Endothelial cell of umbilical vein (primary cell): ENCODE measurements around the gene DIPK1C. TPM values are rescaled to one million over a fixed set of nuclear protein-coding genes. Genes with fewer than 3 reads are reported as not detected.

ENCODE experiments used
- BruUV-seq: library from RNA; stranded (reverse); fragments of 400-500 nt; replicated peaks from 2 replicates; lab custom pipeline; 2021; lab: Mats Ljungman, UMichigan
- CTCF ChIA-PET: fragments of 300-600, 350-600 bp; sonication (Branson Sonifier 250); formaldehyde crosslinking; loops from one replicate; lab custom pipeline; 2021; ENCODE audit warnings: antibody characterized with exemption, inconsistent platforms; lab: Charles Lee
- POLR2A ChIA-PET: fragments of 300-600, 350-600 bp; sonication (Branson Sonifier 250); formaldehyde crosslinking; loops from one replicate; lab custom pipeline; 2021; ENCODE audit warnings: antibody characterized with exemption, inconsistent platforms; lab: Charles Lee
- DNase-seq: peaks from one replicate; pipeline ENCODE4 v3.0.0-alpha.2; 2011; ENCODE audit warnings: low read depth, low spot score
- FAIRE-seq: peaks from 2 replicates; lab custom pipeline; 2011; peaks lifted over from hg19 to GRCh38; lab: Jason Lieb, UNC
- H2AFZ ChIP-seq: 2 replicates; pipeline ENCODE4 v1.6.0; 2012; ENCODE audit warnings: low read depth, low read length, control low read depth, inconsistent platforms
- H3K27ac ChIP-seq: 2 replicates; pipeline ENCODE4 v1.5.1; 2011; ENCODE audit warnings: low read depth, mild to moderate bottlenecking, control low read depth, low read length, moderate library complexity; ENCODE audit not compliant: insufficient read depth
- H3K27me3 ChIP-seq, 2 experiments: 2 replicates each; pipeline versions ENCODE4 v1.6.0 to v1.6.1; 2011; ENCODE audit warnings: low read length in 2 of 2, mixed read lengths in 1 of 2; ENCODE audit not compliant: control insufficient read depth in 2 of 2, insufficient read depth in 2 of 2
- H3K36me3 ChIP-seq, 2 experiments: 2 replicates in 1 of 2; 3 replicates in 1 of 2; pipeline ENCODE4 v1.5.1; 2011; ENCODE audit warnings: low read length in 2 of 2, mild to moderate bottlenecking in 1 of 2, moderate library complexity in 1 of 2; ENCODE audit not compliant: control insufficient read depth in 2 of 2, insufficient read depth in 2 of 2; ENCODE audit errors: extremely low read depth in 1 of 2
- H3K4me1 ChIP-seq: 3 replicates; pipeline ENCODE4 v1.5.1; 2011; ENCODE audit warnings: mild to moderate bottlenecking, low read length; ENCODE audit not compliant: control insufficient read depth, insufficient read depth; ENCODE audit errors: extremely low read depth
- H3K4me2 ChIP-seq: 2 replicates; pipeline ENCODE4 v1.6.1; 2011; ENCODE audit warnings: low read length, control low read depth, mixed read lengths; ENCODE audit not compliant: insufficient read depth
- H3K4me3 ChIP-seq, 3 experiments: fragments of 200-600 bp in 1 of 3; sonication (generic), shearing (Covaris generic) in 1 of 3; replicated peaks in 1 of 3; 2 replicates each; pipeline ENCODE4 v1.5.1; 2011 to 2016; ENCODE audit warnings: control low read depth in 3 of 3, low read length in 3 of 3, mild to moderate bottlenecking in 2 of 3, inconsistent platforms in 1 of 3, low read depth in 1 of 3, moderate library complexity in 1 of 3; ENCODE audit not compliant: insufficient read depth in 1 of 3
- H3K79me2 ChIP-seq: 2 replicates; pipeline ENCODE4 v1.6.0; 2012; ENCODE audit warnings: low read length, inconsistent platforms; ENCODE audit not compliant: control insufficient read depth, insufficient read depth
- H3K9ac ChIP-seq: replicated peaks from 2 replicates; pipeline ENCODE3; 2011; ENCODE audit warnings: low read length, control low read depth; ENCODE audit not compliant: insufficient read depth; ENCODE audit errors: extremely low read depth
- H3K9me1 ChIP-seq: replicated peaks from 3 replicates; pipeline ENCODE4 v1.6.0; 2011; ENCODE audit warnings: mild to moderate bottlenecking, low read length; ENCODE audit not compliant: control insufficient read depth, insufficient read depth; ENCODE audit errors: extremely low read depth
- H3K9me3 ChIP-seq: replicated peaks from 2 replicates; pipeline ENCODE4 v1.5.1; 2012; ENCODE audit warnings: low read length, inconsistent platforms; ENCODE audit not compliant: control insufficient read depth, insufficient read depth
- H4K20me1 ChIP-seq: replicated peaks from 2 replicates; pipeline ENCODE3; 2011; ENCODE audit warnings: mild to moderate bottlenecking, low read length; ENCODE audit not compliant: control insufficient read depth, insufficient read depth; ENCODE audit errors: extremely low read depth
- EZH2 ChIP-seq: IDR thresholded peaks from 2 replicates; pipeline ENCODE4 v1.6.1; 2012; ENCODE audit warnings: borderline replicate concordance, low read depth, mild to moderate bottlenecking, moderate library complexity, low read length, inconsistent platforms; ENCODE audit not compliant: severe bottlenecking
- FOS ChIP-seq: IDR thresholded peaks from 2 replicates; pipeline ENCODE4 v1.6.1; 2011; ENCODE audit warnings: mild to moderate bottlenecking, low read length, moderate library complexity, borderline replicate concordance; ENCODE audit not compliant: insufficient read depth
- GATA2 ChIP-seq: IDR thresholded peaks from 2 replicates; pipeline ENCODE4 v1.7.0; 2011; ENCODE audit warnings: low read depth, mild to moderate bottlenecking, moderate library complexity, mixed read lengths, low read length; ENCODE audit not compliant: insufficient read length, insufficient read depth
- JUN ChIP-seq: IDR thresholded peaks from 2 replicates; pipeline ENCODE4 v1.6.1; 2011; ENCODE audit warnings: borderline replicate concordance, low read depth; ENCODE audit not compliant: insufficient read length, insufficient read depth
- MYC ChIP-seq: IDR thresholded peaks from one replicate; pipeline ENCODE4 v1.6.1; 2011; ENCODE audit warnings: mild to moderate bottlenecking, low read depth, low read length
- POLR2A ChIP-seq: IDR thresholded peaks from 2 replicates; pipeline ENCODE4 v1.6.1; 2012; ENCODE audit warnings: low read depth, mild to moderate bottlenecking, control low read depth, low read length
- POLR2AphosphoS5 ChIP-seq: IDR thresholded peaks from 2 replicates; pipeline ENCODE4 v1.6.1; 2012; ENCODE audit warnings: low read depth, mild to moderate bottlenecking, control low read depth, low read length, moderate library complexity; ENCODE audit not compliant: insufficient read depth
- dilution Hi-C: fragments of 300-500 bp; cut with MboI; formaldehyde crosslinking; loops from one replicate; pipeline ENCODE4 v1.15.0; 2019; ENCODE audit warnings: low sequenced_read_pairs; ENCODE audit not compliant: extremely low pct_ligation_motif_present
- intact Hi-C: fragments of 100-400 bp; cut with micrococcal nuclease; formaldehyde crosslinking; loops from one replicate; pipeline ENCODE4 v1.10.0; 2022
- polyA plus RNA-seq, 4 experiments: library from polyadenylated mRNA; depleted of rRNA in 3 of 4; stranded (reverse) in 3 of 4; unstranded in 1 of 4; fragments of >200 nt; gene quantifications; 2 replicates each; pipeline versions ENCODE4 v1.2.1 to v1.2.3, GENCODE V29; 2011 to 2012; ENCODE audit warnings: missing spikeins in 1 of 4
- total RNA-seq: library from RNA; stranded (reverse); gene quantifications from 2 replicates; pipeline ENCODE4 v1.2.3, GENCODE V29; 2021
- TF ChIP-seq, protein P1 (sequence below): IDR thresholded peaks from 2 replicates; pipeline ENCODE4 v1.6.1; 2011; ENCODE audit not compliant: insufficient read depth, insufficient read length
- TF ChIP-seq, protein P2 (sequence below), 2 donors: IDR thresholded peaks; 1 replicate in 1 of 2; 2 replicates in 1 of 2; pipeline ENCODE4 v1.5.1; 2011; ENCODE audit warnings: low read length in 2 of 2, mild to moderate bottlenecking in 2 of 2, moderate library complexity in 2 of 2, control low read depth in 1 of 2, inconsistent platforms in 1 of 2, low read depth in 1 of 2; ENCODE audit not compliant: insufficient read depth in 1 of 2; ENCODE audit errors: extremely low read depth in 1 of 2

DIPK1C gene
- total and polyA plus RNA-seq, 2 donors (not counting 3 experiments of a cell fraction or from before 2014, with no cell fraction given) = not detected

DNA sequence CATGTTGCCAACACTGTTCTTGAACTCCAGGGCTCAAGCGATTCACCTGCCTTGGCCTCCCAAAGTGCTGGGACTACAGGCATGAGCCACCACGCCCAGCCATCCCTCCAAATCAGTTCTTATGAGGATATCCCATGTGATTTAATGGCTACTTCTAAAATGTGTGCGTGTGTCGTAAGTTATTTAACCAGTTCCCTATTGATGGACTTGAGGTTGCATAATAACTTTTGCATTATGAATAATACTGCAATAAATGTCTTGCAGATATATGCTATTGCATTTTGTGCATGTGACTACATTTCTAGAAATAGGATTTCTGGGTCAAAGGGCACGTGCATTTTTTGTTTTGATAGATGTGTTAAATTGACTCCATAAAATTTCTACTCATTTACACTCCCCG lies 19.0 kb downstream of the DIPK1C start:
- H3K79me2 ChIP-seq = no peaks in the 10 kb centered on the region
- H3K27me3 ChIP-seq = no peaks in the 10 kb centered on the region
- H3K9me3 ChIP-seq = no peaks in the 10 kb centered on the region
- POLR2A ChIA-PET = no interaction called here
- H4K20me1 ChIP-seq = no peaks in the 10 kb centered on the region
- no peak overlapping the region for H3K27ac ChIP-seq
- no peaks in the 10 kb centered on the region for H3K9me1 ChIP-seq
- no peaks in the 10 kb centered on the region for H3K36me3 ChIP-seq
- H3K9ac ChIP-seq = no peak overlapping the region
- no peak overlapping the region for H3K4me2 ChIP-seq
- DNase-seq (no peak), FAIRE-seq (no peak)
- TF ChIP-seq, protein P1, sequence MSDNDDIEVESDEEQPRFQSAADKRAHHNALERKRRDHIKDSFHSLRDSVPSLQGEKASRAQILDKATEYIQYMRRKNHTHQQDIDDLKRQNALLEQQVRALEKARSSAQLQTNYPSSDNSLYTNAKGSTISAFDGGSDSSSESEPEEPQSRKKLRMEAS = no peak
- TF ChIP-seq JUN (no peak), FOS (no peak)
- dilution Hi-C loops (no loop called here), intact Hi-C loops (no loop called here)
- no peak overlapping the region for H2AFZ ChIP-seq
- CTCF ChIA-PET = no interaction called here
- H3K4me1 ChIP-seq = no peaks in the 10 kb centered on the region
- no TSS peak for BruUV-seq
- no peak overlapping the region for H3K4me3 ChIP-seq

DNA sequence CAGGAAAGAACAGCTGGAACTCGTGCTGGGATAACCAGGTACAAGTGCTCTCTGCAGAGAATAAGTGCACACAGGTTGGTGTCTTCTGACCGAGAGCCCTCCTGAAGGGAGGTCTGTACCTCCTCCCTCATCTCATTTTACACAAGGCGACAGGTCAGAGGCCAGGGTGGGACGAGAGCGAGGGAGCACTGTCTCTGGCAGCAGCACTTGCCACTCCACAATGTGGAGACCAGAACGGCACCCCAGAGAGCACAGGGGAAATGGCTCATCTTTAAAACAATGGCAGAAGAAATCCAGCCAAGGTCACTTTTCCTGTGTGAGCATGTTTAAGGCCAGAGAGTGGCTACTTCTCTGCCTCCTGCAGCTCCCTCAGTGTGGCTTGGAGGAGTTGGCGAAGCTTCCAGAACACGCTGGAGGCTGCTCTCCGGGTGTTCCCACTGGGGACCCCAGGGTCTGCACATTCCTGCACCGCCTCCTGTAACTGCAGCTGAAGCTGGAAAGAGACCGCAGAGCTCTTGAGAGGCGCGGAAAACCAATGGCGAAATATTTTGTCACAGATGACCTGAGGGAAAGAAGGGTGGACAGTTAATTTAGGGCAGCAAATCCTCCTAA lies 20.8 kb downstream of the DIPK1C start:
- H3K9me1 ChIP-seq = no peaks in the 10 kb centered on the region
- no peak overlapping the region for H3K4me3 ChIP-seq
- dilution Hi-C loops (no loop called here), intact Hi-C loops (no loop called here)
- no peaks in the 10 kb centered on the region for H3K79me2 ChIP-seq
- no peaks in the 10 kb centered on the region for H4K20me1 ChIP-seq
- FAIRE-seq (no peak), DNase-seq (no peak)
- no peaks in the 10 kb centered on the region for H3K36me3 ChIP-seq
- no peak overlapping the region for H3K4me2 ChIP-seq
- TF ChIP-seq POLR2AphosphoS5 = no peak
- TF ChIP-seq FOS = no peak
- no peak for TF ChIP-seq POLR2A
- no peak for TF ChIP-seq MYC
- no peak for TF ChIP-seq EZH2
- TF ChIP-seq, protein P1 = no peak
- TF ChIP-seq GATA2 = no peak
- TF ChIP-seq, protein P2, sequence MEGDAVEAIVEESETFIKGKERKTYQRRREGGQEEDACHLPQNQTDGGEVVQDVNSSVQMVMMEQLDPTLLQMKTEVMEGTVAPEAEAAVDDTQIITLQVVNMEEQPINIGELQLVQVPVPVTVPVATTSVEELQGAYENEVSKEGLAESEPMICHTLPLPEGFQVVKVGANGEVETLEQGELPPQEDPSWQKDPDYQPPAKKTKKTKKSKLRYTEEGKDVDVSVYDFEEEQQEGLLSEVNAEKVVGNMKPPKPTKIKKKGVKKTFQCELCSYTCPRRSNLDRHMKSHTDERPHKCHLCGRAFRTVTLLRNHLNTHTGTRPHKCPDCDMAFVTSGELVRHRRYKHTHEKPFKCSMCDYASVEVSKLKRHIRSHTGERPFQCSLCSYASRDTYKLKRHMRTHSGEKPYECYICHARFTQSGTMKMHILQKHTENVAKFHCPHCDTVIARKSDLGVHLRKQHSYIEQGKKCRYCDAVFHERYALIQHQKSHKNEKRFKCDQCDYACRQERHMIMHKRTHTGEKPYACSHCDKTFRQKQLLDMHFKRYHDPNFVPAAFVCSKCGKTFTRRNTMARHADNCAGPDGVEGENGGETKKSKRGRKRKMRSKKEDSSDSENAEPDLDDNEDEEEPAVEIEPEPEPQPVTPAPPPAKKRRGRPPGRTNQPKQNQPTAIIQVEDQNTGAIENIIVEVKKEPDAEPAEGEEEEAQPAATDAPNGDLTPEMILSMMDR (IDR thresholded peaks at IDR 0.05; ENCODE audit: extremely low read depth in 1 of 2, insufficient read depth in 1 of 2, low read depth in 1 of 2, low read length in 2 of 2) = no peak
- TF ChIP-seq JUN = no peak
- no peaks in the 10 kb centered on the region for H3K9me3 ChIP-seq
- no peaks in the 10 kb centered on the region for H3K27me3 ChIP-seq
- ChIA-PET POLR2A (no interaction called here), CTCF (no interaction called here)
- no peaks in the 10 kb centered on the region for H3K4me1 ChIP-seq
- no TSS peak for BruUV-seq
- no peak overlapping the region for H3K27ac ChIP-seq
- H2AFZ ChIP-seq = no peak overlapping the region
- no peak overlapping the region for H3K9ac ChIP-seq
